ENCODE data around the gene TRPM3.

The TRPM3 gene

GRCh38 chr9:70529833-70530232, 591.6 kb downstream of the TRPM3 start:
- peaks cover 15% of the 10 kb centered on the region for H3K4me1 Mint-ChIP-seq
- no peak overlapping the region for H3K27ac Mint-ChIP-seq
- no peaks in the 10 kb centered on the region for H3K36me3 Mint-ChIP-seq (ENCODE audit: low read depth)
- TF ChIP-seq, protein P1, sequence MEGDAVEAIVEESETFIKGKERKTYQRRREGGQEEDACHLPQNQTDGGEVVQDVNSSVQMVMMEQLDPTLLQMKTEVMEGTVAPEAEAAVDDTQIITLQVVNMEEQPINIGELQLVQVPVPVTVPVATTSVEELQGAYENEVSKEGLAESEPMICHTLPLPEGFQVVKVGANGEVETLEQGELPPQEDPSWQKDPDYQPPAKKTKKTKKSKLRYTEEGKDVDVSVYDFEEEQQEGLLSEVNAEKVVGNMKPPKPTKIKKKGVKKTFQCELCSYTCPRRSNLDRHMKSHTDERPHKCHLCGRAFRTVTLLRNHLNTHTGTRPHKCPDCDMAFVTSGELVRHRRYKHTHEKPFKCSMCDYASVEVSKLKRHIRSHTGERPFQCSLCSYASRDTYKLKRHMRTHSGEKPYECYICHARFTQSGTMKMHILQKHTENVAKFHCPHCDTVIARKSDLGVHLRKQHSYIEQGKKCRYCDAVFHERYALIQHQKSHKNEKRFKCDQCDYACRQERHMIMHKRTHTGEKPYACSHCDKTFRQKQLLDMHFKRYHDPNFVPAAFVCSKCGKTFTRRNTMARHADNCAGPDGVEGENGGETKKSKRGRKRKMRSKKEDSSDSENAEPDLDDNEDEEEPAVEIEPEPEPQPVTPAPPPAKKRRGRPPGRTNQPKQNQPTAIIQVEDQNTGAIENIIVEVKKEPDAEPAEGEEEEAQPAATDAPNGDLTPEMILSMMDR (IDR thresholded peaks at IDR 0.05; ENCODE audit: unreplicated experiment in 3 of 3): no peak
- peaks cover 10% of the 10 kb centered on the region for H3K9me3 Mint-ChIP-seq
- no peaks in the 10 kb centered on the region for H3K27me3 Mint-ChIP-seq (ENCODE audit: low read depth)
- H3K4me3 Mint-ChIP-seq: no peak overlapping the region

GRCh38 chr9:70529377-70529776, 592.0 kb downstream of the TRPM3 start:
- H3K9me3 Mint-ChIP-seq: peaks cover 12% of the 10 kb centered on the region
- no peak overlapping the region for H3K27ac Mint-ChIP-seq
- H3K27me3 Mint-ChIP-seq (ENCODE audit: low read depth): no peaks in the 10 kb centered on the region
- TF ChIP-seq, protein P1 (IDR thresholded peaks at IDR 0.05; ENCODE audit: unreplicated experiment in 3 of 3): no peak
- no peak overlapping the region for H3K4me3 Mint-ChIP-seq
- H3K4me1 Mint-ChIP-seq: peaks cover 15% of the 10 kb centered on the region
- no peaks in the 10 kb centered on the region for H3K36me3 Mint-ChIP-seq (ENCODE audit: low read depth)

- H3K27me3 Mint-ChIP-seq (ENCODE audit: low read depth): no peaks in the 10 kb centered on the region
- TF ChIP-seq, protein P1 (IDR thresholded peaks at IDR 0.05; ENCODE audit: unreplicated experiment in 3 of 3): no peak
- peaks cover 5% of the 10 kb centered on the region for H3K4me1 Mint-ChIP-seq
- no peak overlapping the region for H3K27ac Mint-ChIP-seq
- no peak overlapping the region for H3K4me3 Mint-ChIP-seq
- H3K9me3 Mint-ChIP-seq: peaks cover 22% of the 10 kb centered on the region
- no peaks in the 10 kb centered on the region for H3K36me3 Mint-ChIP-seq (ENCODE audit: low read depth)
Observed at GRCh38 chr9:70526902-70527301, 594.5 kb downstream of the TRPM3 start.

DNA sequence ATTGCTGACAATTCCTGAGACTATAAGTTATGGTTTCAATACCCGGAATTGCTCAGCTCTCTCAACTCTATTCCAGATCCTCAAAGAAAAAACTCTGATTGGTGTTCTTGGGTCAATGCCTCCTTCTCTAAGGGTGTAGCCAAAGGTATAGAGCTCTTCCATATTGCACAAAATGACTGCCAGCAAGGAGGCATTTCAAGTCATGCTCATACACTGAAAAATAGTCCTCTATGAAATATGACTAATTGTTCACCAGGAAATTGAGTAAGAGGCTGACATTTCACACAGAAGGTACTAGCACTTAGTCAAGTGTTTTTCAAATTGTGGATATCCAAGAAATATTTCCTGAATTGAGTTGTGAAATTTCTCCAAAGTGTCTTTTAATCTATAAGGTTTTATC, 595.9 kb downstream of the TRPM3 start:
- no peak overlapping the region for H3K27ac Mint-ChIP-seq
- H3K4me1 Mint-ChIP-seq: peaks cover 6% of the 10 kb centered on the region
- TF ChIP-seq, protein P1 (IDR thresholded peaks at IDR 0.05; ENCODE audit: unreplicated experiment in 3 of 3): no peak
- no peaks in the 10 kb centered on the region for H3K36me3 Mint-ChIP-seq (ENCODE audit: low read depth)
- peaks cover 22% of the 10 kb centered on the region for H3K9me3 Mint-ChIP-seq
- no peaks in the 10 kb centered on the region for H3K27me3 Mint-ChIP-seq (ENCODE audit: low read depth)
- H3K4me3 Mint-ChIP-seq: no peak overlapping the region

GRCh38 chr9:70519912-70520724, 601.3 kb downstream of the TRPM3 start:
- TF ChIP-seq, protein P1 (IDR thresholded peaks at IDR 0.05; ENCODE audit: unreplicated experiment in 3 of 3): no peak
- Mint-ChIP-seq H3K27ac (peak overlapping the region in 1 of 3 experiments; percentile 0), H3K4me3 (peak overlapping the region in 1 of 3 experiments; percentile 18), H3K4me1 (peaks cover 16% of the 10 kb centered on the region), H3K27me3 (ENCODE audit: low read depth) (no peaks in the 10 kb centered on the region), H3K36me3 (ENCODE audit: low read depth) (no peaks in the 10 kb centered on the region), H3K9me3 (peaks cover 14% of the 10 kb centered on the region)

Data from nephron (organoid).